H1 (cell line): ENCODE results near the gene EFCAB10. TPM values are rescaled to one million over a fixed set of nuclear protein-coding genes. Genes with fewer than 3 reads are reported as not detected.

Experiments used
- BACH1 ChIP-seq: IDR thresholded peaks from 2 replicates; pipeline ENCODE4 v1.6.1; 2012; ENCODE audit warnings: low read length, improper control_type of control experiment
- BCL11A ChIP-seq, 2 experiments: IDR thresholded peaks; one replicate each; pipeline ENCODE4 v1.6.1; 2011; ENCODE audit warnings: low read depth in 2 of 2, low read length in 2 of 2, mild to moderate bottlenecking in 2 of 2
- CBX5 ChIP-seq: fragments of 300-800, 300-1000 bp; sonication (generic); IDR thresholded peaks from 2 replicates; pipeline ENCODE4 v1.7.1; 2016; ENCODE audit warnings: antibody characterized with exemption, low read length, low read depth
- EGR1 ChIP-seq: IDR thresholded peaks from 2 replicates; pipeline ENCODE4 v1.6.1; 2011; ENCODE audit warnings: low read depth, low read length, borderline replicate concordance
- GABPA ChIP-seq: IDR thresholded peaks from 2 replicates; pipeline ENCODE4 v1.6.1; 2011; ENCODE audit warnings: mild to moderate bottlenecking, low read length, moderate library complexity, borderline replicate concordance; ENCODE audit not compliant: insufficient read depth
- HDAC2 ChIP-seq, 2 experiments: fragments of 300-600 bp in 1 of 2; sonication (generic) in 1 of 2; IDR thresholded peaks; 2 replicates each; pipeline ENCODE4 v1.6.1; 2011 to 2012; ENCODE audit warnings: low read depth in 2 of 2, low read length in 2 of 2, mild to moderate bottlenecking in 2 of 2, moderate library complexity in 2 of 2, borderline replicate concordance in 1 of 2, inconsistent platforms in 1 of 2
- HDAC6 ChIP-seq: IDR thresholded peaks from one replicate; pipeline ENCODE4 v1.7.1; 2012; ENCODE audit warnings: low read depth, mild to moderate bottlenecking, inconsistent platforms, low read length, moderate library complexity
- KDM5A ChIP-seq: fragments of 200-600 bp; IDR thresholded peaks from 2 replicates; pipeline ENCODE4 v1.7.1; 2012; ENCODE audit warnings: mild to moderate bottlenecking, low read length, inconsistent platforms, mixed read lengths
- MAFK ChIP-seq: IDR thresholded peaks from 2 replicates; pipeline ENCODE4 v1.6.1; 2012; ENCODE audit warnings: low read depth, mild to moderate bottlenecking, improper control_type of control experiment, low read length
- PHF8 ChIP-seq: fragments of 200-600 bp; sonication (generic); conservative IDR thresholded peaks from 2 replicates; pipeline ENCODE4 v1.7.1; 2012; ENCODE audit warnings: low read depth, mild to moderate bottlenecking, inconsistent platforms, low read length, moderate library complexity
- POU5F1 ChIP-seq: IDR thresholded peaks from 2 replicates; pipeline ENCODE4 v1.6.1; 2011; ENCODE audit warnings: low read depth, mild to moderate bottlenecking, low read length, moderate library complexity
- RXRA ChIP-seq: IDR thresholded peaks from 2 replicates; pipeline ENCODE4 v1.6.1; 2011; ENCODE audit warnings: low read depth, mild to moderate bottlenecking, low read length, moderate library complexity; ENCODE audit not compliant: insufficient read depth
- SIN3A ChIP-seq, 2 experiments: IDR thresholded peaks in 1 of 2; conservative IDR thresholded peaks in 1 of 2; 2 replicates each; pipeline ENCODE4 v1.6.1; 2011 to 2012; ENCODE audit warnings: low read length in 2 of 2, improper control_type of control experiment in 1 of 2, low read depth in 1 of 2, mild to moderate bottlenecking in 1 of 2
- SIX5 ChIP-seq: IDR thresholded peaks from 2 replicates; pipeline ENCODE4 v1.6.1; 2011; ENCODE audit warnings: mild to moderate bottlenecking, low read depth, low read length
- TAF1 ChIP-seq: IDR thresholded peaks from 2 replicates; pipeline ENCODE4 v1.6.1; 2011; ENCODE audit warnings: mild to moderate bottlenecking, low read depth, low read length
- TEAD4 ChIP-seq: IDR thresholded peaks from 2 replicates; pipeline ENCODE4 v1.6.1; 2012; ENCODE audit warnings: low read depth, low read length, inconsistent platforms, mixed read lengths
- ZNF274 ChIP-seq: IDR thresholded peaks from 2 replicates; pipeline ENCODE4 v1.7.0; 2012; ENCODE audit warnings: low read length, borderline replicate concordance; ENCODE audit errors: extremely low read depth
- polyA plus RNA-seq, 7 experiments: library from polyadenylated mRNA; depleted of rRNA in 3 of 7; stranded (reverse) in 5 of 7; unstranded in 2 of 7; fragments of >200 nt in 5 of 7; fragments of 200-250 nt in 2 of 7; gene quantifications; 1 replicate in 5 of 7; 2 replicates in 1 of 7; 4 replicates in 1 of 7; pipeline versions ENCODE4 v1.2.1 to v1.2.3, GENCODE V29; 2011 to 2013; ENCODE audit warnings: missing spikeins in 2 of 7, mixed read lengths in 2 of 7
- total RNA-seq: library from RNA; stranded (reverse); fragmentation: NEBNext Ultra II Directional; extraction: Animal tissue kit (Norgen Biotek cat#: 25700); gene quantifications from 2 replicates; pipeline ENCODE4 v1.2.1, GENCODE V29; 2021
- TF ChIP-seq, protein P1 (sequence below), 3 experiments: IDR thresholded peaks; 1 replicate in 2 of 3; 2 replicates in 1 of 3; pipeline versions ENCODE4 v1.5.1 to v1.6.1; 2011; ENCODE audit warnings: low read length in 3 of 3, mild to moderate bottlenecking in 3 of 3, inconsistent platforms in 2 of 3, low read depth in 1 of 3, moderate library complexity in 1 of 3; ENCODE audit not compliant: insufficient read depth in 1 of 3; ENCODE audit errors: control extremely low read depth in 1 of 3
- TF ChIP-seq, protein P2 (sequence below): IDR thresholded peaks from 2 replicates; pipeline ENCODE4 v1.6.1; 2011; ENCODE audit warnings: low read length, improper control_type of control experiment

The EFCAB10 gene
- total and polyA plus RNA-seq, 2 of the 8 experiments (the other 6 are each of a cell fraction or from before 2014, with no cell fraction given), result 0.80 to 3.1 TPM

DNA sequence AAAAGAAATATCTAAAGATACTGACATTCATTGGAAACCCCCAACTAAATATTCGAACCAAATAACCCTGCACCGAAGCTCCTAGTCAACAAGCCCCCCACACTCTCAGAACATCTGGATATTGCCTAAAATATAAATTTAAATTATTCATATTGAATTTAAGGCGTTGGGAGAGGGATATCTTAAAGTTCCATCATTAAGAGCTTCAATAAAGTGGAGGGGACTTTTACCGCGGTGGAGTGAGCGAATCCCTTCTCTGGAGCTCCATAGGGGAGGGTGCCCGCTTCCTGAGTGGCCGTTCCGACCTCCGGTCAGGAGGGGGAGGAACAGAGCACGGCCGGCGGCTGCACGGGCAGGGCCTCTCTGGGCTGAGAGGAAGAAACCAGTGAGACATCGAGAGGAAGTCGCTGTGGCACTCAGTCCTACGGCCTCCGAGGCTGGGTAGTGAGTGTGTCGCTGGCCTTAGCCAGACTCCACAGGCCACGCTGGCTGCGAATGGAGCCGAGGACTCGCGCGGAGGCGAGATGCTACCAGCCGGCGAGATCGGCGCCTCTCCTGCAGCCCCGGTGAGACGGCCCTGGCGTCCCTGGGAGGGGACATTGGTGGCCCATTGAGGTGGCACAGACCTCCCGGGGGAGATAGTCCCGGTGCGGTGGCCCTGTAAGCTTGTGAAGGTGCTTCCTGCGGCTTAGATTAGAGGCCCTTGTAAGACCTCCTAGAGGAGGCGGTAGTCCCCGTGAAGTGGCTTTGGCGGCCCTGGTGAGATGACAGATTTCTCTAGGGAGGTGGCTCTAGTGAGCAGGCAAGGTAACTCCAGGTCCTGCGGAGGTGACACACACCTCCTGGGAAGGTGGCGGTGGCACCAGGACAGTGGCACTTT lies 49.3 kb downstream of the EFCAB10 start, which contains the start of gene RINT1 (continued):
- TF ChIP-seq GABPA, result no peak; the same call in 1 of the 2 replicates
- TF ChIP-seq BCL11A (IDR thresholded peaks at IDR 0.05; ENCODE audit: low read depth in 2 of 2, low read length in 2 of 2), result no peak
- no peak for TF ChIP-seq ZNF274
- 0 out of 2 replicates have a peak, but pooled peaks have one; percentile 23 for TF ChIP-seq TEAD4
- TF ChIP-seq, protein P1, sequence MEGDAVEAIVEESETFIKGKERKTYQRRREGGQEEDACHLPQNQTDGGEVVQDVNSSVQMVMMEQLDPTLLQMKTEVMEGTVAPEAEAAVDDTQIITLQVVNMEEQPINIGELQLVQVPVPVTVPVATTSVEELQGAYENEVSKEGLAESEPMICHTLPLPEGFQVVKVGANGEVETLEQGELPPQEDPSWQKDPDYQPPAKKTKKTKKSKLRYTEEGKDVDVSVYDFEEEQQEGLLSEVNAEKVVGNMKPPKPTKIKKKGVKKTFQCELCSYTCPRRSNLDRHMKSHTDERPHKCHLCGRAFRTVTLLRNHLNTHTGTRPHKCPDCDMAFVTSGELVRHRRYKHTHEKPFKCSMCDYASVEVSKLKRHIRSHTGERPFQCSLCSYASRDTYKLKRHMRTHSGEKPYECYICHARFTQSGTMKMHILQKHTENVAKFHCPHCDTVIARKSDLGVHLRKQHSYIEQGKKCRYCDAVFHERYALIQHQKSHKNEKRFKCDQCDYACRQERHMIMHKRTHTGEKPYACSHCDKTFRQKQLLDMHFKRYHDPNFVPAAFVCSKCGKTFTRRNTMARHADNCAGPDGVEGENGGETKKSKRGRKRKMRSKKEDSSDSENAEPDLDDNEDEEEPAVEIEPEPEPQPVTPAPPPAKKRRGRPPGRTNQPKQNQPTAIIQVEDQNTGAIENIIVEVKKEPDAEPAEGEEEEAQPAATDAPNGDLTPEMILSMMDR (IDR thresholded peaks at IDR 0.05; ENCODE audit: control extremely low read depth in 1 of 3, insufficient read depth in 1 of 3, low read depth in 1 of 3, low read length in 3 of 3), result peak; percentile 74 to 83 (median 82)
- TF ChIP-seq KDM5A, result no peak
- TF ChIP-seq EGR1, result peak; percentile 85
- no peak for TF ChIP-seq BACH1
- peak in 1 of 2 experiments; percentile 63; a peak in 2 of 4 replicates for TF ChIP-seq SIN3A (conservative IDR thresholded peaks at IDR 0.05 in 1 of 2, IDR thresholded peaks at IDR 0.05 in 1 of 2; ENCODE audit: low read depth in 1 of 2, low read length in 2 of 2)
- TF ChIP-seq RXRA, result no peak
- no peak for TF ChIP-seq HDAC2 (IDR thresholded peaks at IDR 0.05; ENCODE audit: borderline replicate concordance in 1 of 2, low read depth in 2 of 2, low read length in 2 of 2)
- no peak for TF ChIP-seq MAFK
- TF ChIP-seq SIX5, result no peak
- TF ChIP-seq CBX5, result no peak
- no peak for TF ChIP-seq HDAC6
- TF ChIP-seq PHF8, result peak; percentile 99
- TF ChIP-seq, protein P2, sequence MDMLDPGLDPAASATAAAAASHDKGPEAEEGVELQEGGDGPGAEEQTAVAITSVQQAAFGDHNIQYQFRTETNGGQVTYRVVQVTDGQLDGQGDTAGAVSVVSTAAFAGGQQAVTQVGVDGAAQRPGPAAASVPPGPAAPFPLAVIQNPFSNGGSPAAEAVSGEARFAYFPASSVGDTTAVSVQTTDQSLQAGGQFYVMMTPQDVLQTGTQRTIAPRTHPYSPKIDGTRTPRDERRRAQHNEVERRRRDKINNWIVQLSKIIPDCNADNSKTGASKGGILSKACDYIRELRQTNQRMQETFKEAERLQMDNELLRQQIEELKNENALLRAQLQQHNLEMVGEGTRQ, result peak; percentile 26; the same call in 1 of the 2 replicates
- TF ChIP-seq POU5F1, result no peak
- peak; percentile 98 for TF ChIP-seq TAF1
